Measurements from ENCODE around the gene PACS1.

GRCh38 chr11:66130978-66131377 is 60.9 kb downstream of the PACS1 start:
- TF ChIP-seq CTCF (IDR thresholded peaks at IDR 0.05; ENCODE audit: low read depth, low read length, poor library complexity, severe bottlenecking) (no peak), EZH2phosphoT487 (IDR thresholded peaks at IDR 0.05; ENCODE audit: borderline replicate concordance, low read length) (no peak)
